Neutrophil (primary cell): ENCODE data around the gene EDIL3.

Source experiments
- H3K27ac ChIP-seq: fragments of 200-600 bp; sonication (generic); 2 replicates; pipeline ENCODE4 v1.5.1; 2016; ENCODE audit warnings: mild to moderate bottlenecking, moderate library complexity
- H3K27me3 ChIP-seq: fragments of 200-600 bp; sonication (generic); 2 replicates; pipeline ENCODE4 v1.6.0; 2016; ENCODE audit warnings: mild to moderate bottlenecking
- H3K36me3 ChIP-seq: fragments of 200-600 bp; sonication (generic); 2 replicates; pipeline ENCODE4 v1.5.1; 2017
- H3K4me1 ChIP-seq, 2 experiments: fragments of 200-600 bp in 1 of 2; sonication (generic) in 1 of 2; 1 replicate in 1 of 2; 2 replicates in 1 of 2; pipeline versions ENCODE4 v1.5.1 to v1.6.1; 2013 to 2016; ENCODE audit warnings: low read depth in 1 of 2, low read length in 1 of 2, mild to moderate bottlenecking in 1 of 2, moderate library complexity in 1 of 2; ENCODE audit not compliant: control insufficient read depth in 1 of 2, insufficient read depth in 1 of 2
- H3K4me3 ChIP-seq, 2 experiments: fragments of 200-600 bp in 1 of 2; sonication (generic) in 1 of 2; 1 replicate in 1 of 2; 2 replicates in 1 of 2; pipeline ENCODE4 v1.5.1; 2013 to 2016; ENCODE audit warnings: low read depth in 1 of 2, low read length in 1 of 2, mild to moderate bottlenecking in 1 of 2, moderate library complexity in 1 of 2
- H3K9me3 ChIP-seq: fragments of 200-600 bp; sonication (generic); 2 replicates; pipeline ENCODE4 v1.5.1; 2016
- TF ChIP-seq, protein P1 (sequence below): fragments of 200-600 bp; sonication (generic); IDR thresholded peaks from 2 replicates; pipeline ENCODE4 v1.5.1; 2016; ENCODE audit warnings: antibody characterized with exemption

The EDIL3 gene

DNA sequence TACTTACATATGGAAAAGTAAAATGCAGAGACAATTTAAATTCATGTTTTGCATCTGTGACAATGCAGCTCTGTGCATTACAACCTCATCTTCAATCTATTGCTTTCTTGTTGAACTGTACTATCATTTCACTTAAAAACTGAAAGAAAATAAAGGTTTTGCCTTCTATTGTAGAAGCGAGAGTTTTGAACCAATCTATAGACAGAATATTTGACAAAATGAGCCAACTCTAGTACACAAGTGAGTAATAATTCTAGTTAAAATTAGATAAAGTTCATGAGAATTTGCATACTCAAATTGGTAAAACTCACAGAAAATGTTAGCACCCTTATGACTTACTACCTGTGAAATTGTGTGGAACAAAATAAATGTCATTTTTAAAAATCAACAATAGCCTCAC lies 123.7 kb downstream of the EDIL3 start:
- no peaks in the 10 kb centered on the region for H3K4me1 ChIP-seq
- no peak overlapping the region for H3K27ac ChIP-seq
- TF ChIP-seq, protein P1, sequence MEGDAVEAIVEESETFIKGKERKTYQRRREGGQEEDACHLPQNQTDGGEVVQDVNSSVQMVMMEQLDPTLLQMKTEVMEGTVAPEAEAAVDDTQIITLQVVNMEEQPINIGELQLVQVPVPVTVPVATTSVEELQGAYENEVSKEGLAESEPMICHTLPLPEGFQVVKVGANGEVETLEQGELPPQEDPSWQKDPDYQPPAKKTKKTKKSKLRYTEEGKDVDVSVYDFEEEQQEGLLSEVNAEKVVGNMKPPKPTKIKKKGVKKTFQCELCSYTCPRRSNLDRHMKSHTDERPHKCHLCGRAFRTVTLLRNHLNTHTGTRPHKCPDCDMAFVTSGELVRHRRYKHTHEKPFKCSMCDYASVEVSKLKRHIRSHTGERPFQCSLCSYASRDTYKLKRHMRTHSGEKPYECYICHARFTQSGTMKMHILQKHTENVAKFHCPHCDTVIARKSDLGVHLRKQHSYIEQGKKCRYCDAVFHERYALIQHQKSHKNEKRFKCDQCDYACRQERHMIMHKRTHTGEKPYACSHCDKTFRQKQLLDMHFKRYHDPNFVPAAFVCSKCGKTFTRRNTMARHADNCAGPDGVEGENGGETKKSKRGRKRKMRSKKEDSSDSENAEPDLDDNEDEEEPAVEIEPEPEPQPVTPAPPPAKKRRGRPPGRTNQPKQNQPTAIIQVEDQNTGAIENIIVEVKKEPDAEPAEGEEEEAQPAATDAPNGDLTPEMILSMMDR, result no peak
- H3K27me3 ChIP-seq, result no peaks in the 10 kb centered on the region
- H3K4me3 ChIP-seq, result no peak overlapping the region
- H3K9me3 ChIP-seq, result no peaks in the 10 kb centered on the region
- H3K36me3 ChIP-seq, result no peaks in the 10 kb centered on the region

DNA sequence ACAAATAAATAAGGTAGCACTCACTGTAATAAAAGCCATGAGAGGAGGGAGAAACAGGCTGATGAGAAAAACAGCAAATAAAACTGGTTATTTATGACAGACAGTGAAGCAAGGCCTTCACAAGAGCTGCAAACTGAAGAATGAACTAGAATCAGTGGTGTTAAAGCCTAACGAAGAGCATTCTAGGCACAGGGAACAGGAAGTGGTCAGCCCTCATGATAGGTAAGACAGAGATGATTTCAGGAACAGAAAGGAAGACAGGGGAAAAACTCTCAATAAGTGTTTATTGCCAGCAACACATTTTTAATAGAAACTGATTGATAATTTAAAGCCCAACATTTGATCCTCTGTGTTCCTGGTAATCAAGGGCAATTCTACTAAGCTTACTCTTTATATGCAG lies 124.5 kb downstream of the EDIL3 start:
- no peaks in the 10 kb centered on the region for H3K27me3 ChIP-seq
- H3K4me1 ChIP-seq, result no peaks in the 10 kb centered on the region
- TF ChIP-seq, protein P1, result no peak
- no peaks in the 10 kb centered on the region for H3K9me3 ChIP-seq
- H3K4me3 ChIP-seq, result no peak overlapping the region
- no peak overlapping the region for H3K27ac ChIP-seq
- H3K36me3 ChIP-seq, result no peaks in the 10 kb centered on the region

GRCh38 chr5:84259283-84260045 lies 125.2 kb downstream of the EDIL3 start:
- Histone ChIP-seq H3K27me3 (no peaks in the 10 kb centered on the region), H3K27ac (no peak overlapping the region), H3K4me1 (no peaks in the 10 kb centered on the region), H3K9me3 (no peaks in the 10 kb centered on the region), H3K36me3 (no peaks in the 10 kb centered on the region), H3K4me3 (no peak overlapping the region)
- TF ChIP-seq, protein P1, result no peak

DNA sequence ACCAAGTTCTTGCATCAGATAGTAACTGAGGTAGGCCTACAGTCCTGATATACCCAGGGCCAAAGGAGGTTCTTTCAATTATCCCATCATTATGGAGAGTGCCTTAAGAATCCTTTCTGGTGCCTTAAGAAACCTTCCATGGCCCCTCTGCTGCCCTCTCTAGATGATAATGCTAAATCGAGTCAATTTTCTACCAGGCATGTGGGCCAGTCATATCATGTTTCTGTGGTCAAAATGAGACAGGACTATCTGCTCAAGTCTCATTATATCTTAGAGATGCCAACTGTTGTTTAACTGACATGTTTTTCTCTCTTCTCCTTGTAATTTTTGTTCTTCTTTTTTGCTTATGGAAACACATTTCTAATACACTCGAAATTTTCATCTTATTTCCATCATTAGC lies 127.6 kb downstream of the EDIL3 start:
- Histone ChIP-seq H3K4me3 (no peak overlapping the region), H3K36me3 (no peaks in the 10 kb centered on the region)

DNA sequence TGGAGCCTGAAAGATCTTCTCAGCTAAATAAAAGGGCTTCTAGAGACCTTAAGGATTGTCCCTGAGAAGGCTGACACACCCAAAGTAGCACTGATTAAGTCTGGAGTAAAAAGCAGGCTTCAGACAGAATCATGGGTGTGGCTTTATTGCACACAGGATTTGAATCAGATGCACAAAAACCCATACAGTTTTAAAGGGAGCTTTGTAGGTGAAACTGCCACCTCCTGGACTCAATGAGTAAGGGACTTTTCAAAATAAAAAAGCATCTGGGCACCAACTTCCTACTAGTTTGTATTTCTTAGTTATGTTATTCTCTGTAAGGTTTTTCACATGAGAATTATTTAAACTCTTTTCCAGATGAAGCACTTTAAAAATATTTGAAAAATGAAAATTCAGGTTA lies 129.4 kb downstream of the EDIL3 start:
- Histone ChIP-seq H3K4me3 (no peak overlapping the region), H3K27ac (no peak overlapping the region), H3K27me3 (no peaks in the 10 kb centered on the region), H3K4me1 (no peaks in the 10 kb centered on the region), H3K36me3 (no peaks in the 10 kb centered on the region), H3K9me3 (no peaks in the 10 kb centered on the region)
- TF ChIP-seq, protein P1, result no peak

More for the DNA sequence above, 127.6 kb downstream of the EDIL3 start:
- Histone ChIP-seq H3K9me3 (no peaks in the 10 kb centered on the region), H3K4me1 (no peaks in the 10 kb centered on the region), H3K27me3 (no peaks in the 10 kb centered on the region), H3K27ac (no peak overlapping the region)
- TF ChIP-seq, protein P1, result no peak
